H1 (cell line): Measurements from ENCODE around the gene MACF1. TPM values are rescaled to one million over a fixed set of nuclear protein-coding genes. Genes with fewer than 3 reads are reported as not detected.

Experiments
- BACH1 ChIP-seq: IDR thresholded peaks from 2 replicates; pipeline ENCODE4 v1.6.1; 2012; ENCODE audit warnings: low read length, improper control_type of control experiment
- BCL11A ChIP-seq, 2 experiments: IDR thresholded peaks; one replicate each; pipeline ENCODE4 v1.6.1; 2011; ENCODE audit warnings: low read depth in 2 of 2, low read length in 2 of 2, mild to moderate bottlenecking in 2 of 2
- CBX5 ChIP-seq: fragments of 300-800, 300-1000 bp; sonication (generic); IDR thresholded peaks from 2 replicates; pipeline ENCODE4 v1.7.1; 2016; ENCODE audit warnings: antibody characterized with exemption, low read length, low read depth
- EZH2 ChIP-seq: fragments of 200-600 bp; sonication (generic); IDR thresholded peaks from 2 replicates; pipeline ENCODE4 v1.7.1; 2012; ENCODE audit warnings: low read depth, mild to moderate bottlenecking, moderate library complexity, low read length, inconsistent platforms; ENCODE audit not compliant: severe bottlenecking
- FOSL1 ChIP-seq: IDR thresholded peaks from 2 replicates; pipeline ENCODE4 v1.6.1; 2011; ENCODE audit warnings: mild to moderate bottlenecking, low read depth, low read length, moderate library complexity; ENCODE audit not compliant: insufficient read depth
- POLR2A ChIP-seq, 2 experiments: IDR thresholded peaks; 1 replicate in 1 of 2; 2 replicates in 1 of 2; pipeline ENCODE4 v1.6.1; 2011; ENCODE audit warnings: low read depth in 2 of 2, low read length in 2 of 2, mild to moderate bottlenecking in 2 of 2; ENCODE audit errors: control extremely low read depth in 1 of 2
- SUZ12 ChIP-seq: fragments of 200-600 bp; sonication (generic); IDR thresholded peaks from 2 replicates; pipeline ENCODE4 v1.6.1; 2012; ENCODE audit warnings: mild to moderate bottlenecking, inconsistent platforms, low read length, moderate library complexity, mixed read lengths
- polyA plus RNA-seq, 7 experiments: library from polyadenylated mRNA; depleted of rRNA in 3 of 7; stranded (reverse) in 5 of 7; unstranded in 2 of 7; fragments of >200 nt in 5 of 7; fragments of 200-250 nt in 2 of 7; gene quantifications; 1 replicate in 5 of 7; 2 replicates in 1 of 7; 4 replicates in 1 of 7; pipeline versions ENCODE4 v1.2.1 to v1.2.3, GENCODE V29; 2011 to 2013; ENCODE audit warnings: missing spikeins in 2 of 7, mixed read lengths in 2 of 7
- total RNA-seq: library from RNA; stranded (reverse); fragmentation: NEBNext Ultra II Directional; extraction: Animal tissue kit (Norgen Biotek cat#: 25700); gene quantifications from 2 replicates; pipeline ENCODE4 v1.2.1, GENCODE V29; 2021
- TF ChIP-seq, protein P1 (sequence below): IDR thresholded peaks from 2 replicates; pipeline ENCODE4 v1.6.1; 2012; ENCODE audit warnings: inconsistent platforms

Gene MACF1
- total and polyA plus RNA-seq, 2 of the 8 experiments (the other 6 are each of a cell fraction or from before 2014, with no cell fraction given) = 59.8 to 285 TPM

DNA sequence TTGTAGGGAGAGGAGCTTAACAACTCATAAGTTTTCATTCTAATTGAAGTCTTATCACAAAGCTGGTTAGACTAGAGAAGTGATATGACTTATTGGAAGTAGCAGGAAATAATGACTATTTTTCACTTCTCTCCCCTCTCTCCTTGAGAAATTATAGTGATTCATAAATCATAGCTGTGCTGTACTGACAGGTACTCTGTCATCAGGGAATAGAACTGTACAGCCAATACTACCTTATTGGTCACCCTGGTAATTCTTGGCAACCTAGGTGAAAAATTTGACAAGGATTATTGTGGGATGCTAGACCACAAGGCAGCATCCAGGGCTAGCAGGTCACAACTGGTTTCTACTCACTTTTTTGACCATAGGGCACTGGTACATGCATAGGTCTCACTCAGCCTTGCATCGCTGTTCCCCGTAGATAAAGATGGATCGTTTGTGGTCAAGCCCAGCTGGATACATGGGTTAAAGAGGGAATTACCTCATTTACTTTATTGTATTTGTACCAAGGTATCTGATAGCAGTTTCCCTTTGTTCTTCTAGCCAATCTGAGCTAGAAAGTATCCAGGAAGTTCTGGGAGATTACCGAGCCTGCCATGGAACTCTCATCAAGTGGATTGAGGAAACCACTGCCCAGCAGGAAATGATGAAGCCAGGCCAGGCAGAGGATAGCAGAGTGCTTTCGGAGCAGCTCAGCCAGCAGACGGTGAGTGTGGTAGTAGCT is 113.6 kb downstream of the MACF1 start (continued):
- TF ChIP-seq BACH1 (no peak), SUZ12 (no peak), POLR2A (IDR thresholded peaks at IDR 0.05; ENCODE audit: control extremely low read depth in 1 of 2, low read depth in 2 of 2, low read length in 2 of 2) (no peak), FOSL1 (no peak), BCL11A (IDR thresholded peaks at IDR 0.05; ENCODE audit: low read depth in 2 of 2, low read length in 2 of 2) (no peak), CBX5 (no peak), EZH2 (no peak)
- TF ChIP-seq, protein P1, sequence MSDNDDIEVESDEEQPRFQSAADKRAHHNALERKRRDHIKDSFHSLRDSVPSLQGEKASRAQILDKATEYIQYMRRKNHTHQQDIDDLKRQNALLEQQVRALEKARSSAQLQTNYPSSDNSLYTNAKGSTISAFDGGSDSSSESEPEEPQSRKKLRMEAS = no peak
